HEK293 (cell line): ENCODE results near the gene RPL29.
A peak's percentile ranks its signal among the peaks of the same experiment; 100 is the strongest.

ENCODE experiments used
- BCL11B ChIP-seq: fragments of 450-650 bp; formaldehyde crosslinking; IDR thresholded peaks from 2 replicates; pipeline ENCODE4 v1.5.1; 2016; ENCODE audit warnings: low read depth, missing biosample characterization, missing genetic modification characterization
- EGR2 ChIP-seq: fragments of 450-650 bp; formaldehyde crosslinking; IDR thresholded peaks from 2 replicates; pipeline ENCODE4 v1.5.1; 2016; ENCODE audit warnings: low read depth, missing biosample characterization, missing genetic modification characterization
- KLF10 ChIP-seq: fragments of 450-650 bp; IDR thresholded peaks from 2 replicates; pipeline ENCODE4 v1.5.1; 2018; ENCODE audit warnings: missing biosample characterization, mild to moderate bottlenecking, missing genetic modification characterization
- TRIM28 ChIP-seq: IDR thresholded peaks from 2 replicates; pipeline ENCODE4 v1.6.1; 2011; ENCODE audit warnings: low read length, control low read depth, borderline replicate concordance
- ZEB2 ChIP-seq: fragments of 450-650 bp; formaldehyde crosslinking; IDR thresholded peaks from 2 replicates; pipeline ENCODE4 v1.5.1; 2016; ENCODE audit warnings: missing biosample characterization, missing genetic modification characterization
- ZNF24 ChIP-seq: fragments of 450-650 bp; formaldehyde crosslinking; IDR thresholded peaks from 2 replicates; pipeline ENCODE4 v1.5.1; 2016; ENCODE audit warnings: missing biosample characterization, missing genetic modification characterization
- ZNF274 ChIP-seq, 2 experiments: fragments of 200-500 bp in 1 of 2; fragments of 450-650 bp in 1 of 2; sonication (Bioruptor generic) in 1 of 2; formaldehyde crosslinking in 1 of 2; IDR thresholded peaks; 2 replicates each; pipeline versions ENCODE4 v1.5.1 to v1.6.1; 2014 to 2016; ENCODE audit warnings: borderline replicate concordance in 1 of 2, inconsistent platforms in 1 of 2, low read length in 1 of 2, missing biosample characterization in 1 of 2, missing genetic modification characterization in 1 of 2
- ZNF292 ChIP-seq: fragments of 450-650 bp; formaldehyde crosslinking; IDR thresholded peaks from 2 replicates; pipeline ENCODE4 v1.5.1; 2016; ENCODE audit warnings: low read depth, missing biosample characterization, missing genetic modification characterization, borderline replicate concordance
- ZNF48 ChIP-seq: fragments of 450-650 bp; formaldehyde crosslinking; IDR thresholded peaks from 2 replicates; pipeline ENCODE4 v1.5.1; 2016; ENCODE audit warnings: missing biosample characterization, missing genetic modification characterization
- ZNF654 ChIP-seq: fragments of 450-650 bp; formaldehyde crosslinking; IDR thresholded peaks from 2 replicates; pipeline ENCODE4 v1.5.1; 2016; ENCODE audit warnings: low read depth, missing biosample characterization, missing genetic modification characterization
- TF ChIP-seq, protein P1 (sequence below): fragments of 450-650 bp; formaldehyde crosslinking; IDR thresholded peaks from 2 replicates; pipeline ENCODE4 v1.5.1; 2016; ENCODE audit warnings: missing biosample characterization, missing genetic modification characterization
- TF ChIP-seq, protein P2 (sequence below): fragments of 450-650 bp; formaldehyde crosslinking; IDR thresholded peaks from 2 replicates; pipeline ENCODE4; 2016; ENCODE audit warnings: missing biosample characterization, missing genetic modification characterization
- TF ChIP-seq, protein P3 (sequence below): fragments of 450-650 bp; formaldehyde crosslinking; IDR thresholded peaks from 2 replicates; pipeline ENCODE4 v1.5.1; 2016; ENCODE audit warnings: missing biosample characterization, missing genetic modification characterization
- TF ChIP-seq, protein P4 (sequence below): fragments of 450-650 bp; formaldehyde crosslinking; optimal IDR thresholded peaks from 2 replicates; pipeline ENCODE3; 2016; ENCODE audit warnings: missing biosample characterization, mild to moderate bottlenecking, missing genetic modification characterization

GRCh38 chr3:51968170-51968775 is 27.4 kb downstream of the RPL29 start:
- no peak for TF ChIP-seq TRIM28
- no peak for TF ChIP-seq ZNF654
- peak; percentile 61 for TF ChIP-seq EGR2
- TF ChIP-seq, protein P1, sequence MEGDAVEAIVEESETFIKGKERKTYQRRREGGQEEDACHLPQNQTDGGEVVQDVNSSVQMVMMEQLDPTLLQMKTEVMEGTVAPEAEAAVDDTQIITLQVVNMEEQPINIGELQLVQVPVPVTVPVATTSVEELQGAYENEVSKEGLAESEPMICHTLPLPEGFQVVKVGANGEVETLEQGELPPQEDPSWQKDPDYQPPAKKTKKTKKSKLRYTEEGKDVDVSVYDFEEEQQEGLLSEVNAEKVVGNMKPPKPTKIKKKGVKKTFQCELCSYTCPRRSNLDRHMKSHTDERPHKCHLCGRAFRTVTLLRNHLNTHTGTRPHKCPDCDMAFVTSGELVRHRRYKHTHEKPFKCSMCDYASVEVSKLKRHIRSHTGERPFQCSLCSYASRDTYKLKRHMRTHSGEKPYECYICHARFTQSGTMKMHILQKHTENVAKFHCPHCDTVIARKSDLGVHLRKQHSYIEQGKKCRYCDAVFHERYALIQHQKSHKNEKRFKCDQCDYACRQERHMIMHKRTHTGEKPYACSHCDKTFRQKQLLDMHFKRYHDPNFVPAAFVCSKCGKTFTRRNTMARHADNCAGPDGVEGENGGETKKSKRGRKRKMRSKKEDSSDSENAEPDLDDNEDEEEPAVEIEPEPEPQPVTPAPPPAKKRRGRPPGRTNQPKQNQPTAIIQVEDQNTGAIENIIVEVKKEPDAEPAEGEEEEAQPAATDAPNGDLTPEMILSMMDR (tag by site-specific recombination): no peak
- TF ChIP-seq KLF10 (tag by site-specific recombination): no peak
- TF ChIP-seq ZNF24: no peak
- no peak for TF ChIP-seq ZNF48 (tag by site-specific recombination)
- TF ChIP-seq ZEB2 (tag by site-specific recombination): no peak
- TF ChIP-seq, protein P2, sequence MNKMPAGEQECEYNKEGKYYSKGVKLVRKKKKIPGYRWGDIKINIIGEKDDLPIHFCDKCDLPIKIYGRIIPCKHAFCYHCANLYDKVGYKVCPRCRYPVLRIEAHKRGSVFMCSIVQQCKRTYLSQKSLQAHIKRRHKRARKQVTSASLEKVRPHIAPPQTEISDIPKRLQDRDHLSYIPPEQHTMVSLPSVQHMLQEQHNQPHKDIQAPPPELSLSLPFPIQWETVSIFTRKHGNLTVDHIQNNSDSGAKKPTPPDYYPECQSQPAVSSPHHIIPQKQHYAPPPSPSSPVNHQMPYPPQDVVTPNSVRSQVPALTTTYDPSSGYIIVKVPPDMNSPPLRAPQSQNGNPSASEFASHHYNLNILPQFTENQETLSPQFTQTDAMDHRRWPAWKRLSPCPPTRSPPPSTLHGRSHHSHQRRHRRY: no peak
- TF ChIP-seq, protein P3, sequence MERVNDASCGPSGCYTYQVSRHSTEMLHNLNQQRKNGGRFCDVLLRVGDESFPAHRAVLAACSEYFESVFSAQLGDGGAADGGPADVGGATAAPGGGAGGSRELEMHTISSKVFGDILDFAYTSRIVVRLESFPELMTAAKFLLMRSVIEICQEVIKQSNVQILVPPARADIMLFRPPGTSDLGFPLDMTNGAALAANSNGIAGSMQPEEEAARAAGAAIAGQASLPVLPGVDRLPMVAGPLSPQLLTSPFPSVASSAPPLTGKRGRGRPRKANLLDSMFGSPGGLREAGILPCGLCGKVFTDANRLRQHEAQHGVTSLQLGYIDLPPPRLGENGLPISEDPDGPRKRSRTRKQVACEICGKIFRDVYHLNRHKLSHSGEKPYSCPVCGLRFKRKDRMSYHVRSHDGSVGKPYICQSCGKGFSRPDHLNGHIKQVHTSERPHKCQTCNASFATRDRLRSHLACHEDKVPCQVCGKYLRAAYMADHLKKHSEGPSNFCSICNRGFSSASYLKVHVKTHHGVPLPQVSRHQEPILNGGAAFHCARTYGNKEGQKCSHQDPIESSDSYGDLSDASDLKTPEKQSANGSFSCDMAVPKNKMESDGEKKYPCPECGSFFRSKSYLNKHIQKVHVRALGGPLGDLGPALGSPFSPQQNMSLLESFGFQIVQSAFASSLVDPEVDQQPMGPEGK: 0 out of 2 replicates have a peak, but pooled peaks have one; percentile 54
- TF ChIP-seq ZNF274 (IDR thresholded peaks at IDR 0.05; ENCODE audit: low read length): no peak
- no peak for TF ChIP-seq ZNF274 (tag by site-specific recombination; IDR thresholded peaks at IDR 0.05; ENCODE audit: borderline replicate concordance)
- TF ChIP-seq, protein P4, sequence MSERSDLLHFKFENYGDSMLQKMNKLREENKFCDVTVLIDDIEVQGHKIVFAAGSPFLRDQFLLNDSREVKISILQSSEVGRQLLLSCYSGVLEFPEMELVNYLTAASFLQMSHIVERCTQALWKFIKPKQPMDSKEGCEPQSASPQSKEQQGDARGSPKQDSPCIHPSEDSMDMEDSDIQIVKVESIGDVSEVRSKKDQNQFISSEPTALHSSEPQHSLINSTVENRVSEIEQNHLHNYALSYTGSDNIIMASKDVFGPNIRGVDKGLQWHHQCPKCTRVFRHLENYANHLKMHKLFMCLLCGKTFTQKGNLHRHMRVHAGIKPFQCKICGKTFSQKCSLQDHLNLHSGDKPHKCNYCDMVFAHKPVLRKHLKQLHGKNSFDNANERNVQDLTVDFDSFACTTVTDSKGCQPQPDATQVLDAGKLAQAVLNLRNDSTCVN (tag by site-specific recombination): no peak
- TF ChIP-seq BCL11B (tag by site-specific recombination): no peak
- no peak for TF ChIP-seq ZNF292 (tag by site-specific recombination)
